Pulmonary artery endothelial cell (primary cell): ENCODE data around the gene CPNE5. TPM values are rescaled to one million over a fixed set of nuclear protein-coding genes. Genes with fewer than 3 reads are reported as not detected.

Source experiments
- DNase-seq: peaks from one replicate; pipeline ENCODE4 v3.0.0-alpha.2; 2011; ENCODE audit warnings: low read depth, low spot score
- total RNA-seq: library from RNA; depleted of rRNA; stranded (reverse); fragments of >200 nt; gene quantifications from 2 replicates; pipeline ENCODE4 v1.2.3, GENCODE V29; 2014

Gene CPNE5
- total RNA-seq, 1 donor from 2014 or later: 7.5 TPM

DNA sequence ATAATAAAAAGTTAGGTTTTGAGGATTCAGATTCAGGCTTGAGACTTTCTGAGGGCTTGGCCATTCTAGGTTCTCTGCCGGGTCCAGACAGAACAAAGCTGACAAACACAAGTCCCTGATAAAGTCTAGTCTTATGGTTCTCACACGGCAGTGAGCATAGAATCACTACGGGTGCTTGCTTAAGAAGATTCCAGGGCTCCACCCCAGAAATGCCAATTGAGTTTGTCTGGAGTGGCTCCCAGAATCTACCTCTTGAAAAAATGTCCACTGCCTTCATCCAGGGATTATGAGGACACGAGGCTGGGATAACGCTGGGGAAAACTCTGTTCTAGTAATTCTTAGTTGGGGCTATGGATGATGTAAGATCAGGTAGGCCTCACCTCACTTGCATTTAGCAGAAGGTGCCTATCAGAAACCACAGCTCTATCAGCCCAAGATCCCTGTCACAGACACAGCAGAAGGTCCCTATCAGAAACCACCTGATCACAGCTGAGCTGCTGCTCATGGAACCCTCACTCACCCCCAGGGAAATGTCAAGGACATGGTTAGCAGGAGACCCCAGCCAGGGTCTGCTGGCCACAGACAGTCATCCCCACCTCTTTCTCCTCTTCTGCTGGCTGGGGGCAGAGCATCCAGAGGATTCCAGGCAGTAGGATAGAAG lies 89.3 kb downstream of the CPNE5 start:
- no peak for DNase-seq

DNA sequence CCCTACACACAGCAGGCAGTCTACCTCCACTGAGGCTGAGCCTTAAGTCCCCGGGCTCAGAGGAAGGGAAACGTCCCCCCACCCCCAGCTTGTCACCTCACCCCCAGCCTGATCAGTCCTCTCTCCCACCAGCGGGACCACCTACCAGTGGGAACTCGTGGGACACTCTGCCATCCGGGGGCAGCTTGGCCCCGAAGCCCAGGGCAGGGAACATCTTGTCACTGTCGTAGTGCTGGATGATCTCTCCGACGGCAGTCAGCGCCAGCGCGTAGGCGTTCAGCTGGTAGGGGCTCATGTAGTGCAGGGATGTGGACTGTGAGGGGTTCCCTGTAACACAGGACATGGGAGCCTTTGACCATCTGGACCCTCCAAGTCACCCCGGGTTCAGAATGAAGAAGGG lies 93.0 kb downstream of the CPNE5 start:
- no peak for DNase-seq

DNA sequence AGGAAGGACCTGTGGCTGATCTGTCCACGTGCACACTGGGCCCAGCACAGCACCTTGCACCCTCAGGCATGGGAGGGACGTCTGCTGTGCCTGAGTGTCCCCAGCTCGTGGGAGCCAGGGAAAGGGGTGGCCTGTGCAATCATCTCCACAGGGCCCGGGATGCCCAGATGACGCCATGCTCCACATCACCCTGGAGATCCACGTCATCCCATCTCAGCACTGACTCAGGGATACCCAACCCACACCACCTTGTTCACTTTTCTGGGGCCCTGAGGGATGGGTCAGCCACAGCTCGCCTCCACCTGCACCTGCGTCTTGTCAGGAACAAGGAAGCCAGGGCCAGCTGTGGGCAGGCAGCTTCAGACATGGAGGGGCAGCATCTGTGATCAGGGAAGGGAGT lies 93.4 kb downstream of the CPNE5 start:
- DNase-seq: no peak

DNA sequence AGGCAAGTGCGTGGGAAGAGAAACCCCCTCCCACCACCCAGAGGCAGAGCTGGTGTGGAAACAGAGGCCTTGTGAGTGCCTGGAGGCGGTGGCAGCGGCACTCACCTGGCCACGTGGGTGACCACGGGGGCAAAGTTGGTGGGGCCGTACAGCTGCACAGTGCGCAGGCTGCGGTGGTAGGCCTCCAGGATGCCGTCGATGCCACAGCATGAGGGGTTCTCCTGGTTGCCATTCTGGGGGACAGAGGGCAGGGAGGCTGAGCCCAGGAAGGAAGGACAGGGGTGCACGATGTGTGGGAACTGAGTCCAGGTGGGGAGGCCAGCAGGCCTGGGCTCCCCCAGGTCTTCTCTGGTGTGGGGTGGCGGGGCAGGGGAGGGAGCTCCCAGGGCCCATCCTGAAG lies 94.0 kb downstream of the CPNE5 start:
- no peak for DNase-seq

DNA sequence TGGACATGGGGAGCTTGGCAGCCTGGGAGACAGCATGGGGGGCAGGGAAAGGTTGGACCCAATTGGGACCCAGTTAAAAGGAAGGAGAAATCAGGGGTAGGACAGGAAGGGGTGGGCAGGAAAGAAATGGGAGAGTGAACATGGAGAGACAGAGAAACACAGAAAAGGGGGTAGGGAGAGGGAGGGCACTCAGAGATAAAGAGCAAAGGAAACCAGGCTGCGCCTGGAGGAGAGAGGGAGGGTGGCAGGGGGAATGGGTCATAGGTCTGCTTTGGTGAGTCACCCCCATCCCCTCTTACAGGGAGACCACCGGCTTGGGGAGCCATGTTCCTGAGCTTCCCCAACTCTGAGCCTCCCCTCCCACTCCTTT lies 95.0 kb downstream of the CPNE5 start:
- DNase-seq: no peak

DNA sequence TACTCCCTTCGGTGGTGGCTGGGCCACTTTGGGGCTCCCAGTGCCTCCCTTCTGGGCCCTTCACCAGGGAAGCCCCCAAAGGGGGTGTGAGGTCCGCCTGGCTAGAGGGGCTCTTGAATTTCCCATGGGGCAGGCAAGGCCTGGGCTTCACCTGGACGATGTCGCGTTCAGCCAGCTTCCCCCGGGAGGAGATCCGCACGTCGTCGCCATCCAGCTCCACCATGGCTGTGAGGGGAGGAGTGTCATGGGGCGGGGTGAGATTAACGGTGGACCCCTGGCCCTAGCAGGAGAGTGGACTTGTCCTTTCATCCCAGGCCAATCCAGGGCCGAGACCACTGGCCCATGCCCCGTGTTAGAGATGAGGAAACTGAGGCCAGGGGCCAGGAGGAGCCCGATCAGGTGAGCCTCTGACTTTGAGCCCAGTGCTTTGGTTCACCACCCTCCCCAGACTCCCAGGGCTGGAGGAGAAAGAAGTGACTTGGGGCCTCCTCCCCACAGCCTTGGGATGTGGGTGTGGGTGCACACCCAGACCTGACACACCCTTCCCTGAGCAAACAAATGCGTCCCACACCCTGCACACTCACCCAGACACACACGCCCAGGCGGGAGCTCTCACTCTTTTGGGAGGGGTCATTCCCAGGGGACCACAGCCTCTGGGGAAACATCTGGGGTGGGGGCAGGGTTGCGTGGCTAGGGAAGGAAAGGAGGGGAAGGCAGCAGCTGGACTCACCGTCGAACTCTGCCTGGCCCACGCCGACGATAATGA lies 95.5 kb downstream of the CPNE5 start:
- DNase-seq: no peak

DNA sequence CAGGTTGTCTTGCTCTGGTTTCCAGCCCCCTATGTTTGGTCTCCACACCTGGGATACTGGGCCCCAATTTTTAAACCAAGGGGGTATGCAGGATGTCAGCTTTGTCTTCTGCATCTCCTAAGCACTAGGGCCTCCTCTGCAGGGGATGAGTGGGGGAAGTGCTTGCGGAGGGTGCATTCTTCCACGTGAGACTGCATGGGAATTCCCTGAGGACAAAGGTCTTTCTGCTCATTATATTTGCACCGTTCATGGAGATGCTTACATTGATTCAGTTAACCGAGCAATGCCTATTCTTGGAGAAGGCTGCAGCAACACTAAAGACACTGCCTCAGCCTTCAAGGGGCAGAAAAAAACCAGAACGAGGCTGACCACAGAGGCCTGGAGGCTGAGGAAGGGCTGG lies 96.2 kb downstream of the CPNE5 start:
- no peak for DNase-seq

DNA sequence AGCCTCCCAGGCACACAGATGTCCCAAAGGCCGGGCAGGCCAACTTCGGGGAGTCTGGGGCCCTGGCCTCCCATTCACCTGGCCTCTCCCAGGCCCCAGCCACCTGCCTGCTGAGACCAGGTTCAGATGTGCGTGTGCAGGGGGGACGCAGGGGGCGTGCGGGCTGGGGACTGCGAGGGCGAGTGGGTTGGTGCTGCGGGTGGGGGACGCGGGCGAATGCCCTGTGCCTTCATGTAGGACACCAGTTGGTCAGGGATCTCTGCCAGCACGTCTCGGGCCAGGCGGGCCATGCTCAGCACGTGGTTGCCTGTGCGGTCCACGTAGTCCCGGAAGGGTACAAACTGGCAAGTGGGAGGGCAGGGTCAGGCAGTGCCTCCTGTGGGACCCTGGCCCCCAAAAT lies 97.1 kb downstream of the CPNE5 start:
- no peak for DNase-seq

DNA sequence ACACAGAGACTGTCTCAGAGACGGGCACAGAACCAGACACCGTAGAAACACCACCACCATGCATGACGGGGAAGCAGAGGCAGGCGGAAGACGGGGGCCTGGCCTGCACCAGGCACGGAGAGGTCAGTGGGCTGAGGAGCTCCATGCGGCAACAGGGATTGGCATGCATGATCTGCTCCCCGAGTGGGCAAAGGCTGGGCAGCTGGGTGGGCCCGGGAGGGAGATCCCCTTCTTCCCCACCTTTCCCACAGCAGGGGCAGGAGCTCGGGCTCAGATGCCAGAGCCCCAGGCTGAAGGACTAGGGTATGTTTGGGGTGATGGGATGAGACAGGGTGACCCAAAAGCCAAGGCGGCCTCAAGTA lies 98.4 kb downstream of the CPNE5 start:
- DNase-seq: no peak

DNA sequence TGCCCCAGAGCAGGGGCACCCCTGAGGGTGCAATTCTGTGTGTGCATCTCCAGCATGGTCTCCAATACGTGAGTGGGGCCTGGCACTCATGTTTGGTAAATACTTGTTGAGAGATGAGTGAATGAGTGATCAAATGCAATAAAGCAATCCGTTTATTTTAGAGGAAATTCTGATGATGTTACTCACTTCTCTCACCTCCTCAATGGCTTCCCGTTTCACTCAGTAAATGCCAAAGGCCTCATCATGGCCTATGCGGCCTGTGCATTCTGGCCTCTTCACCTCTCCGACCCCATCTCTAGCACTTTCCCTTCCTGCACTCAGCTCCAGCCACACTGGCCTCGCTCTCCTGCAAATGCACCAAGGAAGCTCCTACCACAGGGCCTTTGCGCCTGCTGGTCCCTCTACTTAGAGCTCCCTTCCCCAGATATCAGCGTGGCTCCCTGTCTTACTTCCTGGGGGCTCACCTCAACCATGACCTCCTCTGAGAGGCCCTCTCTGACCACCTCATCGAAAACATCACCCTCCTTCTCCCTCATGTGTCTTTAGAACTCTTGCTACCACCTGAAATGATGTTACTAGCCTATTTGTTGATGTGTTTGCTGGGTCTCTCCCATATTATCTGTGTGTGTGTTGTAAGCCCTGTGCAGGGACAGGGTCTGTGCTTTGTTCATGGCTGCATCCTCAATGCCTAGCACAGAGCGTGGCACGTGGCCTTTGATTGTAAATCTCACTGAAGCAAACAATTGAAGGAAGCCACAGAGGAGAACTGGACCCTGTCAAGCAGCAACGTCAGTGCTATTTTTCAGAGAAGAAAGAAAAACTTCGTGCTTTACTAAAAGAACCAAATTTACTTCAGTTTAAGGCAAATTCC lies 99.1 kb downstream of the CPNE5 start:
- peak; percentile 62 for DNase-seq

DNA sequence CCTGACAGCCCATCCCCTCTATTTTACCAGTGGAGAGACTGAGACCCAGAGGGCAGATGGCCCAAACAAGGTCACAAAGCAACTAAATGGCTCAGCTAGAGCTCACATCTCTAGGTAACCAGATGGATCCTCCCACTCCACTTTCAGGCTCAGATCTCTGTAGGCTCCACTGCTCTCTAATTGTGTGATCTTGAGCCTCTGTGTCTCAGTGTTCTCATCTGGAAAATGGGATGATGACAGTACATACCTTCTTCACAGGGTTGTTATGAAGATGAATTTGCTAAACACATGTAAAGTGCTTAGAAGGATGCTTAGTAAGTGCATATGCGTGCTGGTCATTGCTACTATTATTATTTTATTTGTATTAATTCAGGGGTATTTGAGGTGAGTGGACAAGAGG lies 101.1 kb downstream of the CPNE5 start:
- no peak for DNase-seq

DNA sequence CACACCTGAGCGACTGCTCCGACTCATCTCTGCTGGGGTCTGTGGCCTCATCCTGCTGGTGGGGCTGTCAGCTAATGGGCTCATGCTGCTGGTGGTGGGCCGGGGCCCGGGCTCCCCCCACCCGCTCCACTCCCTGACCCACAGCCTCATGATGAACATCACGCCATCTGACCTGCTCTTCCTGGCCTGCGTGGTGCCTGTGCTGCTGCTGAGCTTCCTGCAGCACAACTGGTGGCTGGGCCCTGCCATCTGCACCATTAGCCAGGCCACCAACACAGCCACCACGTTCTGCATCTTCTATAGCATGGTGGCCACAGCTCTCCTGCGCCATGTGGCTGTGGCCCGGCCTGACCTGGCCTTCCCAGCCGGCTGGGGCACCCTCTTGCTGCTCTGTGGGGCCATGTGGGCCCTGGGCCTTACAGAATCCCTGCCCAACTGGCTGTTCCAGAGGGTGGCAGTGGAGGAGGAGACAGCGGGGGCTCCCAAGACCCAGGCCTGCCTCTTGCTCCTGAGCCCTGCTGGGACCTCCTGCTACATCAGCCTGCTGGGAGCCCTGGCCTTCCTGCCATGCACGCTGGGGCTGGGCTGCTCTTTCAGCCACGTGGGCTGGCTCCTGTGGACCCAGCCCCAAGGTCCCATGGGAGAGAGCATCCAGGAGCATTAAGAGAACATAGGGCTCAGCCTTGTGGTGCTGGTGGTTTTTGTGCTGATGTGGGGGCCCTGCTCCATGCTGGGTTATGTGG lies 102.0 kb downstream of the CPNE5 start:
- DNase-seq: no peak

DNA sequence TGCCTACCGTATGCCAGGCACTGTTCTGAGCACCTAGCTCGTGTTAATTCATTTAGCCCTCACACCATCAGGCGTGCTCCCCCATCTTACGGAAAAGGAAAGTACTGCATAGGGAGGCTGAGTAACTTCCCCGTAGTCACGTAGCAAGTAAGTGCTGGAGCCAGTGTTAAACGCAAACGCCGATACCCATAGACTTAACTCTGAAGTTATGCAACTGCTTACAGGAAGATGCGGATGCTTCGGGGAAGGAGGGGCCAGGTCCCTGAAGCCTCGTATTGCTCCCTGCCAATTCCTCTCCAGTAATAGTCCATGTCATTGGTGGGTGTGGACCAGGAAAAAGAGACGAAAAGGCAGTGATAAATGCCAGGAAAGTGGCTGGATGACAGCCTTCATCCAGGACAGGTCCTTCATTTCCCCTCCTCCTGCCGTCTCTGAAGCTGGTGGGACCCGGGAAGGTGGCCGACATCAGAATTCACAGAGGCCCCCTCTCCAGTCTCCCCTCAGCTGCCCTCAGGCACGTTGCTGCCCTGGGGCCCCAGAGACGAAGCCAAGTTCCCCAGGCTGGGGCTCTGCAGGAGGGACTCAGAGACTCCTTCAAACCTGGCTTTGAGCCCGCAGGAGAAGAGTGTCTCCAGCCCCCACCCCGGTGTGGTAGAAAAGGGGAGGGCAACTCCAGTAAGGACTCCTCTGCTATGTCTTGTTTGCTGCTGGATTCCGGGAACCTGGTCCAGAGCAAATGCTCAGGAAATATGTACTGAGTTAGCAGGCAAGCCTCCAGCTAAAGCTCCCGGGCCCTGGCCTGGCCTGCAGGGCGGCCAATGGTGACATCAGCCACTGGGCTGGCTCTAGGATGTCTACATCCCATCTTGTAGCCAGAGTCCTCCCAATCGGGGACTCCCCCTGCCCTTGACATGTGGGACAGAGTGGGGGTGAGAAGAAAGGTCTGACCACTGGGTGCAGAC lies 103.9 kb downstream of the CPNE5 start:
- DNase-seq: peak; percentile 54

DNA sequence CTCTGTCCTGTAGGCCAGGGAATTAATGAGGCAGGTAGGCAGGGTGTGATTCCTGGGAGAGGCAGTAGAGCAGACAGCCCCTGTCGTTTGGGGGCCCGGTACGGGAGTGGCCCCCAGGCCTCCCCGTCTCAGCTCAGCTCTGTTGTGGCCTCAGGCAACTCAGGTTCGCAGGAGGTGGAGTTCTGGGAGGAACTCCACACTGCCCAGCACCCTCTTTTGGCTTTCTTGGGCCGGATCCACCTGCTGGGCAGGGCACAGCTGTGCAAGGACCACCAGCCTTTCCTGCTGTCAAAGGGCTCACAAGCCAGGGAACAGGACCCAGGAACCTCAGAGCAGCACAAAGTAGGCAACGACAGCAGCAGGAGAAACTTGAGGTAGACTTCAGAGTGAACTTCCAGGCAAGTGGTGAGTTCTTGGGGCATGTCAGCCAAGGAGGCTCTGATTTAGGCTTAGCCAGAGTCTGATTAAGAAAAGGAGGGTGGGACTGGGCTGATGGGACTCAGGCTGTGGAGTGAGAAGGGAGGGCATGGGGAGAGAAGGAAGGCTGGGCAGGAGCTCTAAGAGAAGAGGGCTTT lies 104.7 kb downstream of the CPNE5 start:
- DNase-seq: no peak

DNA sequence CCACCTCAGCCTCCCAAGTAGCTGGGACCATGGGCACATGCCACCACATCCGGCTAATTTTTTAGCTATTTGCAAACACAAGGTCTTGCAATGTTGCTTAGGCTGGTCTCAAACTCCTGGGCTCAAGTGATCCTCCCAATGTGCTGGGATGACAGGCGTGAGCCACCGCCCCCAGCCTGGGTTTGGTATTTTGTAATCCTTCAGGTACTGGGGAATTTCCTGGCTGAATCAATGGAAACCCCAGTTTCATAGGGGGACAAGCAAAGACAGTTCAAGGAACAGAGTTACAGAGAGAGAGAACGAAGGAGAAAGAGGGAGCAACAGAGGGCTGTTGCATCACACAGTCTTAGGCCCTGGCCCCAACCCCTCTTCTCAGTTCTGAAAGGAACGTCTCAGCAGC lies 105.9 kb downstream of the CPNE5 start:
- DNase-seq: no peak

DNA sequence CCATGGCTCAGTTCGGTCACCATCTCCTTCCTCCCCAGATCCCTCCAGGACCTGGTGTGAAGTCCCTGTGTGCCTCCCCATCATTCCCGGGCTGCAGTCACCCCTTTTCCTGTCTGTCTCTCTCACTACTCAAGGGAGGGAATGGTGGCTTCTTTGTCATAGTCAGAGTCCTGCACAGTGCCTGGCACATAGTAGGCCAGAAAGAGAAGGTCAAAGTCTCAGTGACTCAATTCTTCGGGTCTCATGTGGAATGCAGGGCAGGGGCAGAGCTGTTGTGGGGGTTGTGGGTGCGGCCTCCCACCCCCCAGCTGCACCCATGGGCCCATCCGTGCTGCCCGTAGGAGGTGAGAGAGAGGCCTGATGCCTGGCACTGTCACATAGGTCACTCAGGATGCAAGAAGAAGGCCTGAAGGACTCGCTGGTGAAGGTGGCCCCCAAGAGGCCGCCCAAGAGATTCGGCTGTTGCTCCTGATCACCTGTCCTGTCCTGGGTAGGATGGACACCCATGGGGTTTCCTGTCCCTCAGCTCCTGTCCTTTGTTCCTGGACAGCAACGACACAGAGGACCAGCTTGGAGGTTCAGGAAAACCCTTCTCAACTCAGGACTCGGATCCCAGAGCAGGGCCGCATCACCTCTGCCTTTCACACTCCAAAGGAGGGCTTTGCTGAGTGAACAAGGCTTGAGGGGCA lies 107.5 kb downstream of the CPNE5 start:
- DNase-seq: no peak

DNA sequence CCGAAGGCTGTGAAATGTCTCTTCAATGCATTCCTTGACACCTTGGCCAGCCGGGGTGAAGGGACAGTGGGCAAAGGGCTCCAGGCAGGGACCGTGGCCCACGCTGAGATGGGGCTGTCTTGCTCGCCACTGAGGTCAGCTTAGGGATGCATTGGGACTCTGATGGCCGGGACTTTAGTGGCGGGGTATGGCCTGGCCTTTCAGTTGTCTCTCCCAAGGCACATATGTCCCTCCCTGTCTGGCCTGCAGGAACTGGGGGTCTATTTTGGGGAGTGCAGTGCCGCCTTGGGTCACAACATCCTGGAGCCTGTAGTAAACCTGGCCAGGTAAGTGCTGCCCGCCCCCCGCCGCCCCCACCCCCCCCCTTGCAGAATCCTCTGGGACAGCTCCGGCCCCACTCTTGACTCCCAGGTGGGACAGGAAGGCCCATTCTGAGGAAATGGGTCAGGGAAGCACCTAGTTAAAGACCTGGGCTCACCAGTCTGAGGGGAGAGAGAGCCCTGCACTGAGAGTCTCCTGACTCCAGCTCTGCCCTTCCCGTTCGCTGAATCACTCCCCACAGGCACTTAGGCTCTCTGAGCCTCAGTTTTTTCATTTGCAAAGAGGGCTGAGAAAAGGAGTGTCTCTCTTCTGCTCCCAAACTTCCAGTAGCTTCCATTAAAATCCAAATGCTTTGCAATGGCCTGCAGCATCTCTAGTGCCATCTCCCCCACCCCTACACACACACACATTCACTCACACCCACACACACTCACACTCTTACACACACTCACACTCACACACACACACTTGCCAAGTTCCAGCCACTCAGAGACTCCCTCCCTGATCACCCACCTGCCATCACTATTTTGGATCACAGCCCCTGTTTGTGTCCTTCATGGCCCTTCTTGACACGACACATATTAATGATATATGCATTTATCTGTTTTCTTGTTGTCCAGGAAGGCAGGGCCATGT lies 108.5 kb downstream of the CPNE5 start:
- no peak for DNase-seq

DNA sequence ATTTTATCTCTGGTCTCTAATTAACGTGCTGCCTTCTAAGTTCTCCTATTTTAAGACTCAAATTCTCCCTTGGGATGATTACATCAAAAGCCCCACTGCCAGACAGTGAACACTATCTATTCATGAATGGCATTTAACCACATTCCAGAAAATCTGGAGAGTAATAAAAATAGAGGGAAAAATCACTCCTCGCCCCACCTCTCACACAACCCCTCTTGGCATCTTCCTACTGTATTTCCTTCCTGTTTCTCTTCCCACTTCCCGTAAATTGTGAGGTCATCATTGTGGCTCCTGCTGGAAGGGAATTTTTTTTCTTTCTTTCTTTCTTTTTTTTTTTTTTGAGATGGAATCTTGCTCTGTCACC lies 110.1 kb downstream of the CPNE5 start:
- DNase-seq: no peak
